NCI-H2227 treated with DMSO at 0.1 percent for 48 hours (cell line): ENCODE measurements around the gene UBL7.

ENCODE experiments used
- DNase-seq: peaks from one replicate; lab custom pipeline; 2025; lab: John Stamatoyannopoulos, UW

UBL7 gene

GRCh38 chr15:74422652-74423430 is 38.1 kb downstream of the UBL7 start:
- DNase-seq: no peak

- DNase-seq: no peak
Measured at GRCh38 chr15:74422265-74422651, 38.7 kb downstream of the UBL7 start.

- no peak for DNase-seq
Measured at GRCh38 chr15:74421302-74422245, 39.4 kb downstream of the UBL7 start.

GRCh38 chr15:74420193-74420905 is 40.6 kb downstream of the UBL7 start:
- no peak for DNase-seq

- DNase-seq: no peak
Measured at GRCh38 chr15:74419432-74419831, 41.5 kb downstream of the UBL7 start.

- DNase-seq: no peak
Measured at GRCh38 chr15:74418575-74419338, 42.2 kb downstream of the UBL7 start.

GRCh38 chr15:74417670-74418069 is 43.3 kb downstream of the UBL7 start:
- no peak for DNase-seq

- no peak for DNase-seq
Measured at GRCh38 chr15:74417225-74417624, 43.7 kb downstream of the UBL7 start.

- DNase-seq: no peak
Measured at GRCh38 chr15:74415966-74416916, 44.7 kb downstream of the UBL7 start.

- no peak for DNase-seq
Measured at GRCh38 chr15:74414603-74415338, 46.2 kb downstream of the UBL7 start.

GRCh38 chr15:74414081-74414580 is 46.8 kb downstream of the UBL7 start:
- no peak for DNase-seq

GRCh38 chr15:74413350-74414080 is 47.4 kb downstream of the UBL7 start:
- no peak for DNase-seq

- no peak for DNase-seq
Measured at GRCh38 chr15:74412159-74412558, 48.8 kb downstream of the UBL7 start.

GRCh38 chr15:74411686-74412085 is 49.3 kb downstream of the UBL7 start:
- no peak for DNase-seq

GRCh38 chr15:74410502-74410901 is 50.5 kb downstream of the UBL7 start:
- DNase-seq: no peak

GRCh38 chr15:74409225-74409624 is 51.7 kb downstream of the UBL7 start:
- DNase-seq: no peak

- no peak for DNase-seq
Measured at GRCh38 chr15:74408815-74409214, 52.1 kb downstream of the UBL7 start.

- no peak for DNase-seq
Measured at GRCh38 chr15:74408385-74408784, 52.6 kb downstream of the UBL7 start.
